ENCODE measurements around the gene EIF4A3.
"Not testable (repeated sequence)": the region's sequence is repeated elsewhere in the genome, so short reads cannot be mapped to it uniquely, and the experiment has no call there.

EIF4A3 gene

DNA sequence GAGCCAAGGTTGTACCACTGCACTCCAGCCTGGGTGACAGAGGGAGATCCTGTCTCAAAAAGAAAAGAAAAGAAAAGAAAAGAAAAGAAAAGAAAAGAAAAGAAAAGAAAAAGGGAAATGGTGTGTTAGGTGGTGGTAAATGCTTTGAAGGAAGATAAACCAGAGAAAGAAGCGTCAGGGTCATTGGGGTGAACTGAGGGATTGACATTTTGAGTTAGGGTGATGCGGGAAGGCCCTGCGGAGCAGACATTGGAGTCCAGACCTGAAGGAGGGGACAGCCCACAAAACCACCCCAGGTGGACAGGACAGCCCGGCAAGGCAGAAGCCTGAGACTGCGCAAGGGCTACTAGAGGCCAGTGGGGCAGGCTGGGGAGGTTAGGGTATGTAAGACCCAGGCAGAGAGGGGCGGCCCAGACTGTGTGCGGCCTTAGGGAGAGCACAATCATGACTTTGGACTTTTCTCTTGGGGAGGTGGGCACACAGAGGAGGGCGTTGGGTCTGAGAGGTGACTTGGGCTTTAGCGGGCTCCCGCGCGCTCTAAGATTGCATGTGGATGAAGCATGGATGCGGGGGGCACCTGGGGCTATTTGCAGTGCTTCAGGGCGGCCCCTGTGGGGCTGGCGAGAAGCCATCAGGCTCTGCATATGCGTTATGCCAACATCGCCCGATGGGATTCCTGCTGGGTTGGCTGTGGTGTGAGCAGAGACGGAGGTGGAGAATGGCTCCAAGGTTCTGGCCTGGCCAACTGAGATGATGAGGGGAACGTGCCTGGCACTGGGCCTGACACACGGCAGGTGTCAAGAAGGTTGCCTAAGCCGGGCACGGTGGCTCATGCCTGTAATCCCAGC, 48.9 kb downstream of the EIF4A3 start:
- Histone ChIP-seq H3K4me3 (ENCODE audit: low read length) (no peak overlapping the region), H3K36me3 (ENCODE audit: insufficient read depth, low read length) (no peaks in the 10 kb centered on the region), H3K27me3 (ENCODE audit: insufficient read depth, low read length) (peaks cover 8% of the 10 kb centered on the region), H3K9me3 (ENCODE audit: insufficient read depth, low read depth, low read length) (no peaks in the 10 kb centered on the region), H3K4me1 (ENCODE audit: insufficient read depth, low read length) (peaks cover 8% of the 10 kb centered on the region; the same call in 1 of the 2 replicates), H3K9ac (ENCODE audit: low read depth, low read length) (no peak overlapping the region), H3K27ac (ENCODE audit: low read depth, low read length) (no peak overlapping the region)
- 90% methylated on average over 23 of the region's 23 CpGs for WGBS

GRCh38 chr17:80097127-80097621, 49.8 kb downstream of the EIF4A3 start:
- 94% methylated on average over 17 of the region's 17 CpGs for WGBS
- H3K27me3 ChIP-seq (ENCODE audit: insufficient read depth, low read length), result peaks cover 8% of the 10 kb centered on the region
- no peaks in the 10 kb centered on the region for H3K9me3 ChIP-seq (ENCODE audit: insufficient read depth, low read depth, low read length)
- H3K4me3 ChIP-seq (ENCODE audit: low read length), result no peak overlapping the region
- no peak overlapping the region for H3K9ac ChIP-seq (ENCODE audit: low read depth, low read length)
- H3K36me3 ChIP-seq (ENCODE audit: insufficient read depth, low read length), result no peaks in the 10 kb centered on the region
- 0 out of 2 replicates have a peak, but pooled peaks cover under 1% of the 10 kb centered on the region for H3K4me1 ChIP-seq (ENCODE audit: insufficient read depth, low read length)
- no peak overlapping the region for H3K27ac ChIP-seq (ENCODE audit: low read depth, low read length)

GRCh38 chr17:80096561-80097021, 50.3 kb downstream of the EIF4A3 start:
- no peak overlapping the region for H3K4me3 ChIP-seq (ENCODE audit: low read length)
- peaks cover 8% of the 10 kb centered on the region for H3K27me3 ChIP-seq (ENCODE audit: insufficient read depth, low read length)
- 87% methylated on average over 12 of the region's 12 CpGs for WGBS
- H3K4me1 ChIP-seq (ENCODE audit: insufficient read depth, low read length), result no peaks in the 10 kb centered on the region
- H3K9ac ChIP-seq (ENCODE audit: low read depth, low read length), result no peak overlapping the region
- H3K36me3 ChIP-seq (ENCODE audit: insufficient read depth, low read length), result no peaks in the 10 kb centered on the region
- H3K27ac ChIP-seq (ENCODE audit: low read depth, low read length), result no peak overlapping the region
- H3K9me3 ChIP-seq (ENCODE audit: insufficient read depth, low read depth, low read length), result no peaks in the 10 kb centered on the region

DNA sequence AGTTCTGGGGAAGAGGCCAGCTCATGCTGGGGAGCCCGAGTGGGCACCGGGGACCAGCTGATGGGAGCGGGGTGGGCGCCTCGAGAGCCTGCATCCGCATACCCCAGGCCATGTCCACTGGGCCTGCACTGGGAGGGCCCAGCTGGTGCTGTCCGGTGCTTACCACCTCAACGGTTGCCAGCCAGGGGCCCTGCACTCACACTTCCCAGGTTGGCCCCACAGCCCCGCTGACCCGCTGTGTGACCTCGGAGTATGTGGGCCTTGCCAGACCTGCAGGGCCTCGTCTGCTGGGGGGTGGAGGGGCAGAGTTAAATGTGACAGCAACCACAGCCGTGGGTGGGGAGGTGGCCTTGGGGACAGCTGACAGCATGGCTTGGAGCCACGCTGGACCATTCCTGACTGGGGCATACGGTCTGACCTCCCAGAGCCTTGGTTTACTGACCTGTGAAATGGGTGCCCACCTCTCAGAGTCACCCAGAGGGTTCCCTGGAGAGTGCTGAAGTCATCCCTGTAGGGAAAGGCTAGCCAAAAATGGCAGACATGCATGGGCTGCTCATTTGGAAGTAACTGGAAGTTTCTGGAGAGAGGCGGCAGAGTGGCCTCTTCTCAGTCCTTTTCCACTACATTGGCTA, 51.0 kb downstream of the EIF4A3 start:
- no peak overlapping the region for H3K4me3 ChIP-seq (ENCODE audit: low read length)
- peaks cover 8% of the 10 kb centered on the region for H3K27me3 ChIP-seq (ENCODE audit: insufficient read depth, low read length)
- no peaks in the 10 kb centered on the region for H3K4me1 ChIP-seq (ENCODE audit: insufficient read depth, low read length)
- H3K9ac ChIP-seq (ENCODE audit: low read depth, low read length), result no peak overlapping the region
- no peak overlapping the region for H3K27ac ChIP-seq (ENCODE audit: low read depth, low read length)
- H3K36me3 ChIP-seq (ENCODE audit: insufficient read depth, low read length), result no peaks in the 10 kb centered on the region
- H3K9me3 ChIP-seq (ENCODE audit: insufficient read depth, low read depth, low read length), result no peaks in the 10 kb centered on the region
- 93% methylated on average over 16 of the region's 16 CpGs for WGBS

- H3K4me1 ChIP-seq (ENCODE audit: insufficient read depth, low read length), result no peaks in the 10 kb centered on the region
These were observed 51.7 kb downstream of the EIF4A3 start for GRCh38 chr17:80095038-80095843.

DNA sequence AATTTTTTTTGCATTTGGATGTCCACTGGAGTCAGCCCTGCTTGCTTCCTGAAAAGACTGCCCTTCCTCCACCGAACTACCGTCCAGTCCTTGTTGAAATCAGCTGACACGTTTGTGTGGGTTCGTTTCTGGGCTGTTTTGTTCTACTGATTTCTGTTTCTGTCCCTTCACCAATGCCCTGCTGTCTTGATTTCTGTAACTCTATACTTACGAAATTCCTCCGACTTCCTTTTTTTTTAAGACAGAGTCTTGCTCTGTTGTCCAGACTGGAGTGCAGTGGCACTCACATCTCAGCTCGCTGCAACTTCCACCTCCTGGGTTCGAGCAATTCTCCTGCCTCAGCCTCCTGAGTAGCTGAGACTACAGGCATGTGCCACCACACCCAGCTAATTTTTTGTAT, 54.0 kb downstream of the EIF4A3 start:
- H3K4me1 ChIP-seq (ENCODE audit: insufficient read depth, low read length), result no peaks in the 10 kb centered on the region
- H3K9ac ChIP-seq (ENCODE audit: low read depth, low read length), result no peak overlapping the region
- H3K36me3 ChIP-seq (ENCODE audit: insufficient read depth, low read length), result no peaks in the 10 kb centered on the region
- no peak overlapping the region for H3K27ac ChIP-seq (ENCODE audit: low read depth, low read length)
- H3K4me3 ChIP-seq (ENCODE audit: low read length), result no peak overlapping the region
- no peaks in the 10 kb centered on the region for H3K9me3 ChIP-seq (ENCODE audit: insufficient read depth, low read depth, low read length)
- H3K27me3 ChIP-seq (ENCODE audit: insufficient read depth, low read length), result no peaks in the 10 kb centered on the region
- 95% methylated on average over 8 of the region's 8 CpGs for WGBS

More at GRCh38 chr17:80095038-80095843, 51.7 kb downstream of the EIF4A3 start:
- WGBS, result 91% methylated on average over 37 of the region's 37 CpGs
- Histone ChIP-seq H3K4me3 (ENCODE audit: low read length) (no peak overlapping the region), H3K9ac (ENCODE audit: low read depth, low read length) (no peak overlapping the region), H3K27me3 (ENCODE audit: insufficient read depth, low read length) (peaks cover 1% of the 10 kb centered on the region; the same call in 1 of the 2 replicates), H3K36me3 (ENCODE audit: insufficient read depth, low read length) (no peaks in the 10 kb centered on the region), H3K9me3 (ENCODE audit: insufficient read depth, low read depth, low read length) (no peaks in the 10 kb centered on the region), H3K27ac (ENCODE audit: low read depth, low read length) (no peak overlapping the region)

DNA sequence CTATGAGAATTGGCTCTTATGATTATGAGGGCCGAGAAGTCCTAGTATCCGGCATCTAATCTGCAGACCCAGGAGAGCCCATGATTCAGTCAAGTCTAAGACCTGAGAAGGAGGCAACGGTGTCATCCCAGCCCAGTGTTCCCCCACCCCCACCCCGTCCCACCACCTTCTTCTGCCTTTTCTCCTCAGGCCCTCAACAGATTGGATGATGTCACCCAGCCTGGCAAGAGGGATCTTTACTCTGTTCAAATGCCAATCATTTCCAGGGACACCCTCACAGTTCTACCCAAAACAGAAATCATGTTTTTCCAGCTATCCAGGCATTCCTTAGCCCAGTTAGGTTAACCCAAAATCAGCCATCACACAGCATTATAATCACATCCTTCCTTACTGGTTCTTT, 55.6 kb downstream of the EIF4A3 start:
- H3K27ac ChIP-seq (ENCODE audit: low read depth, low read length), result no peak overlapping the region
- no peaks in the 10 kb centered on the region for H3K36me3 ChIP-seq (ENCODE audit: insufficient read depth, low read length)
- no peaks in the 10 kb centered on the region for H3K27me3 ChIP-seq (ENCODE audit: insufficient read depth, low read length)
- no peak overlapping the region for H3K4me3 ChIP-seq (ENCODE audit: low read length)
- H3K9me3 ChIP-seq (ENCODE audit: insufficient read depth, low read depth, low read length), result no peaks in the 10 kb centered on the region
- no peak overlapping the region for H3K9ac ChIP-seq (ENCODE audit: low read depth, low read length)
- no peaks in the 10 kb centered on the region for H3K4me1 ChIP-seq (ENCODE audit: insufficient read depth, low read length)
- 76% methylated on average over 4 of the region's 4 CpGs for WGBS

GRCh38 chr17:80090164-80090563, 56.8 kb downstream of the EIF4A3 start:
- not testable (repeated sequence) for H3K36me3 ChIP-seq (ENCODE audit: insufficient read depth, low read length); H3K9me3 ChIP-seq (ENCODE audit: insufficient read depth, low read depth, low read length); H3K4me3 ChIP-seq (ENCODE audit: low read length); H3K9ac ChIP-seq (ENCODE audit: low read depth, low read length); H3K4me1 ChIP-seq (ENCODE audit: insufficient read depth, low read length); H3K27ac ChIP-seq (ENCODE audit: low read depth, low read length); H3K27me3 ChIP-seq (ENCODE audit: insufficient read depth, low read length)
- 93% methylated on average over 44 of the region's 44 CpGs for WGBS

- Histone ChIP-seq H3K27me3 (ENCODE audit: insufficient read depth, low read length) (no peaks in the 10 kb centered on the region), H3K27ac (ENCODE audit: low read depth, low read length) (no peak overlapping the region), H3K4me1 (ENCODE audit: insufficient read depth, low read length) (no peaks in the 10 kb centered on the region), H3K36me3 (ENCODE audit: insufficient read depth, low read length) (no peaks in the 10 kb centered on the region), H3K9ac (ENCODE audit: low read depth, low read length) (no peak overlapping the region), H3K9me3 (ENCODE audit: insufficient read depth, low read depth, low read length) (no peaks in the 10 kb centered on the region), H3K4me3 (ENCODE audit: low read length) (no peak overlapping the region)
- 97% methylated on average over 16 of the region's 16 CpGs for WGBS
These were observed 57.2 kb downstream of the EIF4A3 start for GRCh38 chr17:80089762-80090161.

DNA sequence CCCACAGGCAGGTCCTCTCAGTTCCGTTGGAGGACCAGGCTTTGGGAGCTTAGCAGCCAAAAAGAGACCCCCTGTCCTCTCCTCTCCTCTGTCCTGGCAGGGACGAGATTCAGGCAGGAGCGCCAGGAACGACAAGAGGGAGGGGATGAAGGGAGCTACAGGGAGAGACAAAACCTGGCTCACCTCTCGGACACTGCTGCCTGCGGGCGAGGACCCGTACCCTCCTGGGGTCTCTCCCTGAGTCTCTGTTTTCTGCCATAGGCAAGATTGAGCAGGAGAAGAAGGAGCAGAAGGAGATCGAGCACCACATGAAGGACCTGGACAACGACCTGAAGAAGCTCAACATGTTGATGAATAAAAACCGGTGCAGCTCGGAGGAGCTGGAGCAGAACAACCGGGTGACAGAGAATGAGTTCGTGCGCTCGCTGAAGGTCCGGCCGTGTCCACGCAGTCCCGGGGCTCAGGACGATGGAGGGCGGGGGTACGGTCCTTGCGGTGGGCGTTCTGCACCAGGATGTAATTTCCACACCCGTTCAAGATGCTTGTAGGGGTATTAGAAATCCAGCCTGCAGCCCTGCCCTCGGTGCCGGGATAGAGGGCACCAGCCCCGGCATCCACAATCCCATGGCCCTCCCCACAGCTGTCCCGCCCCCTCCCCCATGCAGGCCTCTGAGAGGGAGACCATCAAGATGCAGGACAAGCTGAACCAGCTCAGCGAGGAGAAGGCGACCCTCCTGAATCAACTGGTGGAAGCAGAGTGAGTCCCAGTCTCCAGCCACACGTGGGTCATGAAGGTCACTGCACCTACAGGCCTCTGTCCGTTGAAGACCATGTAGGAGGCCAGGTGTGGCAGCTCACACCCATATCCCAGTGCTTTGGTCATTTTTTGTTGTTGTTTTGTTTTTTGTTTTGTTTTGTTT, 59.3 kb downstream of the EIF4A3 start:
- no peaks in the 10 kb centered on the region for H3K27me3 ChIP-seq (ENCODE audit: insufficient read depth, low read length)
- no peaks in the 10 kb centered on the region for H3K4me1 ChIP-seq (ENCODE audit: insufficient read depth, low read length)
- H3K4me3 ChIP-seq (ENCODE audit: low read length), result no peak overlapping the region
- no peaks in the 10 kb centered on the region for H3K36me3 ChIP-seq (ENCODE audit: insufficient read depth, low read length)
- H3K27ac ChIP-seq (ENCODE audit: low read depth, low read length), result no peak overlapping the region
- no peak overlapping the region for H3K9ac ChIP-seq (ENCODE audit: low read depth, low read length)
- 86% methylated on average over 34 of the region's 34 CpGs for WGBS
- no peaks in the 10 kb centered on the region for H3K9me3 ChIP-seq (ENCODE audit: insufficient read depth, low read depth, low read length)

Data from HUES64 (cell line).